GM12878 (cell line): Measurements from ENCODE around the gene SNRNP35. TPM values are rescaled to one million over a fixed set of nuclear protein-coding genes. Genes with fewer than 3 reads are reported as not detected.

Source experiments
- ATF7 ChIP-seq: fragments of 450-650 bp; IDR thresholded peaks from 2 replicates; pipeline ENCODE4 v1.6.1; 2016; ENCODE audit warnings: low read depth, mild to moderate bottlenecking
- BACH1 ChIP-seq: fragments of 450-650 bp; IDR thresholded peaks from 2 replicates; pipeline ENCODE4 v1.6.1; 2017; ENCODE audit warnings: mild to moderate bottlenecking, borderline replicate concordance
- CTCF ChIP-seq, 3 experiments: IDR thresholded peaks in 2 of 3; conservative IDR thresholded peaks in 1 of 3; 2 replicates each; pipeline ENCODE4 v1.5.1; 2011; ENCODE audit warnings: low read depth in 3 of 3, low read length in 3 of 3, mild to moderate bottlenecking in 3 of 3, control low read depth in 2 of 3, moderate library complexity in 2 of 3, inconsistent platforms in 1 of 3, mixed read lengths in 1 of 3; ENCODE audit not compliant: control insufficient read depth in 2 of 3, insufficient read depth in 1 of 3; ENCODE audit errors: extremely low read depth in 1 of 3
- E4F1 ChIP-seq: fragments of 450-650 bp; IDR thresholded peaks from 2 replicates; pipeline ENCODE4 v1.6.1; 2018; ENCODE audit warnings: borderline replicate concordance, mild to moderate bottlenecking; ENCODE audit not compliant: partially characterized antibody
- ESRRA ChIP-seq: IDR thresholded peaks from 2 replicates; pipeline ENCODE4 v1.6.1; 2012; ENCODE audit warnings: mild to moderate bottlenecking, low read length, improper control_type of control experiment
- HDGF ChIP-seq: fragments of 450-650 bp; IDR thresholded peaks from 2 replicates; pipeline ENCODE4 v1.6.1; 2016; ENCODE audit warnings: antibody characterized with exemption
- JUNB ChIP-seq: IDR thresholded peaks from 2 replicates; pipeline ENCODE4 v1.6.1; 2016; ENCODE audit warnings: antibody characterized with exemption, mild to moderate bottlenecking
- LARP7 ChIP-seq: fragments of 450-650 bp; IDR thresholded peaks from 2 replicates; pipeline ENCODE4 v1.6.1; 2017; ENCODE audit warnings: mild to moderate bottlenecking
- MEF2B ChIP-seq: fragments of 450-650 bp; IDR thresholded peaks from 2 replicates; pipeline ENCODE4 v1.6.1; 2018; ENCODE audit warnings: mild to moderate bottlenecking, moderate library complexity; ENCODE audit not compliant: partially characterized antibody, poor library complexity, severe bottlenecking
- NFYA ChIP-seq: IDR thresholded peaks from 2 replicates; pipeline ENCODE4 v1.6.1; 2011; ENCODE audit warnings: low read depth, mild to moderate bottlenecking, low read length, improper control_type of control experiment, borderline replicate concordance
- POU2F2 ChIP-seq: IDR thresholded peaks from 3 replicates; pipeline ENCODE4 v1.6.1; 2011; ENCODE audit warnings: low read depth, mild to moderate bottlenecking, low read length, borderline replicate concordance
- RB1 ChIP-seq: fragments of 450-650 bp; formaldehyde crosslinking; IDR thresholded peaks from 2 replicates; pipeline ENCODE4 v1.6.1; 2017; ENCODE audit warnings: mild to moderate bottlenecking, borderline replicate concordance
- RELB ChIP-seq: fragments of 450-650 bp; IDR thresholded peaks from 2 replicates; pipeline ENCODE4 v1.6.1; 2017; ENCODE audit warnings: low read depth, mild to moderate bottlenecking, moderate library complexity
- SIN3A ChIP-seq: IDR thresholded peaks from 2 replicates; pipeline ENCODE4 v1.6.1; 2012; ENCODE audit warnings: low read depth, low read length, improper control_type of control experiment
- STAT1 ChIP-seq: fragments of 450-650 bp; conservative IDR thresholded peaks from 2 replicates; pipeline ENCODE4 v1.6.1; 2014; ENCODE audit warnings: antibody characterized with exemption, mild to moderate bottlenecking
- TARDBP ChIP-seq: IDR thresholded peaks from 2 replicates; pipeline ENCODE4 v1.6.1; 2016; ENCODE audit warnings: borderline replicate concordance
- TCF3 ChIP-seq: IDR thresholded peaks from 2 replicates; pipeline ENCODE4 v1.6.1; 2012; ENCODE audit warnings: low read depth, mild to moderate bottlenecking, low read length, borderline replicate concordance; ENCODE audit not compliant: insufficient read depth
- WRNIP1 ChIP-seq: IDR thresholded peaks from 2 replicates; pipeline ENCODE4 v1.6.1; 2011; ENCODE audit warnings: low read depth, low read length, improper control_type of control experiment, borderline replicate concordance
- ZBTB33 ChIP-seq: fragments of 450-650 bp; IDR thresholded peaks from 2 replicates; pipeline ENCODE4 v1.6.1; 2017; ENCODE audit warnings: mild to moderate bottlenecking
- polyA plus RNA-seq, 11 experiments: library from polyadenylated mRNA; depleted of rRNA in 4 of 11; unstranded in 6 of 11; stranded (reverse) in 5 of 11; fragments of >200 nt; fragmentation: Nextera tagmentation in 4 of 11; fragmentation: Illumina TruSeq in 1 of 11; extraction: Ambion mirVana in 4 of 11; extraction: Trizol in 1 of 11; gene quantifications; 1 replicate in 1 of 11; 2 replicates in 10 of 11; pipeline versions ENCODE4 v1.2.1 to v1.2.3, GENCODE V29; 2011 to 2016; ENCODE audit warnings: inconsistent platforms in 2 of 11, missing spikeins in 2 of 11, low read depth in 1 of 11
- total RNA-seq, 4 experiments: library from RNA; depleted of rRNA in 3 of 4; stranded (reverse); fragments of >200 nt in 3 of 4; fragmentation: Illumina TruSeq in 1 of 4; extraction: Trizol in 1 of 4; gene quantifications; 2 replicates each; pipeline versions ENCODE4 v1.2.1 to v1.2.3, GENCODE V29; 2013 to 2021
- TF ChIP-seq, protein P1 (sequence below): IDR thresholded peaks from 2 replicates; pipeline ENCODE4 v1.6.1; 2012; ENCODE audit warnings: low read depth, low read length, improper control_type of control experiment
- TF ChIP-seq, protein P2 (sequence below): fragments of 450-650 bp; IDR thresholded peaks from 2 replicates; pipeline ENCODE4 v1.6.1; 2016; ENCODE audit warnings: mild to moderate bottlenecking

The SNRNP35 gene
- total and polyA plus RNA-seq, 10 of the 15 experiments (the other 5 are each of a cell fraction or from before 2014, with no cell fraction given) = 21.6 to 49.6 (median 29.0) TPM

DNA sequence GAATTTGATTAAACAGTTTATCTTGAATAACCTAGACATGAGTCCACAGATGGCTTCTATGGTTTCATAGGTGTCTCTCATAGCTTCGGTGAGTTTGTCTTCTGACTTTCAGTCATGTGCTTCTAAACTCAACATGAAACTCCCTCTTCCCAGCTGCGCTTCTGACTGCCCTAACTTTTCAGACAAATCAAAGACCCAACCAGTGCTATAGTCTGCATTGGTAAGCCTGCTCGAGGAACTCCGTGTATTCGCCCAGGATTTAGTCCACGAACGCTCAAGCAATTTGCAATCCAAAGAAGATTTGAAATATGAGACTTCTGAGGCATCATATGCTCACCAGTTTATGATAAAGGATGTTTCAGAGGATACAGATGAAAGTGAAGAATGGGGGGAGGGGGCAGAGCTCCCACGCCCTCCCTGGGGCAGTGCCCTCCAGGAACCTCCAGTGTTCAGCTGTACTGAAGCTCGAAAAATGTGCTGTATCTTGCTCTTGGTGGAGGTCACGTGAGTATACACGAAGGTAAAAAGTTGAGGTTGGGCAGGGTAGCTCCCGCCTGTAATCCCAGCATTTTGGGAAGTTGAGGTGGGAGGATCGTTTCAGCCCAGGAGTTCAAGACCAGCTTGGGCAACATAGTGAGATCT is 16.3 kb upstream of the SNRNP35 start (continued):
- TF ChIP-seq WRNIP1 (no peak), RELB (peak; percentile 49; the same call in 1 of the 2 replicates), CTCF (IDR thresholded peaks at IDR 0.05 in 2 of 3, conservative IDR thresholded peaks at IDR 0.05 in 1 of 3; ENCODE audit: control insufficient read depth in 2 of 3, extremely low read depth in 1 of 3, insufficient read depth in 1 of 3, low read depth in 3 of 3, low read length in 3 of 3) (no peak), RB1 (0 out of 2 replicates have a peak, but pooled peaks have one; percentile 28), MEF2B (peak; percentile 43), JUNB (peak; percentile 66), E4F1 (no peak), NFYA (no peak), ATF7 (no peak), ESRRA (no peak), ZBTB33 (no peak), TARDBP (no peak), HDGF (no peak), LARP7 (no peak), POU2F2 (0 out of 3 replicates have a peak, but pooled peaks have one; percentile 15), BACH1 (no peak), SIN3A (no peak), TCF3 (peak; percentile 53; the same call in 1 of the 2 replicates), STAT1 (0 out of 2 replicates have a peak, but pooled peaks have one; percentile 30)
- TF ChIP-seq, protein P1, sequence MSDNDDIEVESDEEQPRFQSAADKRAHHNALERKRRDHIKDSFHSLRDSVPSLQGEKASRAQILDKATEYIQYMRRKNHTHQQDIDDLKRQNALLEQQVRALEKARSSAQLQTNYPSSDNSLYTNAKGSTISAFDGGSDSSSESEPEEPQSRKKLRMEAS = no peak
- TF ChIP-seq, protein P2, sequence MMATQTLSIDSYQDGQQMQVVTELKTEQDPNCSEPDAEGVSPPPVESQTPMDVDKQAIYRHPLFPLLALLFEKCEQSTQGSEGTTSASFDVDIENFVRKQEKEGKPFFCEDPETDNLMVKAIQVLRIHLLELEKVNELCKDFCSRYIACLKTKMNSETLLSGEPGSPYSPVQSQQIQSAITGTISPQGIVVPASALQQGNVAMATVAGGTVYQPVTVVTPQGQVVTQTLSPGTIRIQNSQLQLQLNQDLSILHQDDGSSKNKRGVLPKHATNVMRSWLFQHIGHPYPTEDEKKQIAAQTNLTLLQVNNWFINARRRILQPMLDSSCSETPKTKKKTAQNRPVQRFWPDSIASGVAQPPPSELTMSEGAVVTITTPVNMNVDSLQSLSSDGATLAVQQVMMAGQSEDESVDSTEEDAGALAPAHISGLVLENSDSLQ = peak; percentile 51; the same call in 1 of the 2 replicates
